ENCODE data around the gene PITX1. TPM values are rescaled to one million over a fixed set of nuclear protein-coding genes. Genes with fewer than 3 reads are reported as not detected.

The PITX1 gene
- total and polyA plus RNA-seq, 2 donors (not counting 3 experiments of a cell fraction or from before 2014, with no cell fraction given): 0.48 to 6.0 TPM

GRCh38 chr5:135060021-135060420 is 26.0 kb upstream of the PITX1 start:
- TF ChIP-seq GATA2 (IDR thresholded peaks at IDR 0.05; ENCODE audit: insufficient read depth, insufficient read length, low read depth, low read length) (no peak), CTCF (IDR thresholded peaks at IDR 0.05; ENCODE audit: extremely low read depth in 1 of 2, insufficient read depth in 1 of 2, low read depth in 1 of 2, low read length in 2 of 2) (no peak), MAX (IDR thresholded peaks at IDR 0.05; ENCODE audit: insufficient read depth, insufficient read length) (no peak), JUN (IDR thresholded peaks at IDR 0.05; ENCODE audit: borderline replicate concordance, insufficient read depth, insufficient read length, low read depth) (no peak), EZH2 (IDR thresholded peaks at IDR 0.05; ENCODE audit: borderline replicate concordance, low read depth, low read length, severe bottlenecking) (no peak), MYC (IDR thresholded peaks at IDR 0.05; ENCODE audit: low read depth, low read length) (no peak), FOS (IDR thresholded peaks at IDR 0.05; ENCODE audit: borderline replicate concordance, insufficient read depth, low read length) (no peak), POLR2AphosphoS5 (IDR thresholded peaks at IDR 0.05; ENCODE audit: insufficient read depth, low read depth, low read length) (no peak), POLR2A (IDR thresholded peaks at IDR 0.05; ENCODE audit: low read depth, low read length) (no peak)
- CTCF ChIA-PET: interaction anchor here (0.8 to 1.0 kb wide), 2 partner anchors 17 to 131 kb away, joined by 3 read pairs; no protein-coding TSS in a partner anchor

More at GRCh38 chr5:135060021-135060420, 26.0 kb upstream of the PITX1 start:
- FAIRE-seq (no peak), DNase-seq (ENCODE audit: low read depth, low spot score) (no peak)
- Histone ChIP-seq H3K4me3 (replicated peaks in 1 of 3; ENCODE audit: insufficient read depth in 1 of 3, low read depth in 1 of 3, low read length in 3 of 3) (no peak overlapping the region), H2AFZ (ENCODE audit: low read depth, low read length) (no peak overlapping the region), H3K79me2 (ENCODE audit: control insufficient read depth, insufficient read depth, low read length) (no peaks in the 10 kb centered on the region), H3K9me1 (replicated peaks; ENCODE audit: control insufficient read depth, extremely low read depth, insufficient read depth, low read length) (no peaks in the 10 kb centered on the region), H3K27me3 (ENCODE audit: control insufficient read depth in 2 of 2, insufficient read depth in 2 of 2, low read length in 2 of 2) (peaks cover 4 to 5% of the 10 kb centered on the region in 2 experiments), H3K9me3 (replicated peaks; ENCODE audit: control insufficient read depth, insufficient read depth, low read length) (no peaks in the 10 kb centered on the region), H4K20me1 (replicated peaks; ENCODE audit: control insufficient read depth, extremely low read depth, insufficient read depth, low read length) (no peaks in the 10 kb centered on the region), H3K9ac (replicated peaks; ENCODE audit: extremely low read depth, insufficient read depth, low read length) (no peak overlapping the region), H3K36me3 (ENCODE audit: control insufficient read depth in 2 of 2, extremely low read depth in 1 of 2, insufficient read depth in 2 of 2, low read length in 2 of 2) (no peaks in the 10 kb centered on the region), H3K4me2 (ENCODE audit: insufficient read depth, low read length) (no peak overlapping the region), H3K27ac (ENCODE audit: insufficient read depth, low read depth, low read length) (no peak overlapping the region), H3K4me1 (ENCODE audit: control insufficient read depth, extremely low read depth, insufficient read depth, low read length) (no peaks in the 10 kb centered on the region)
- intact Hi-C loops (cut with micrococcal nuclease) (no loop called here), dilution Hi-C loops (cut with MboI; ENCODE audit: extremely low pct_ligation_motif_present, low sequenced_read_pairs) (no loop called here)
- POLR2A ChIA-PET: no interaction called here
- BruUV-seq (replicated peaks): no TSS peak
